ENCODE results near the gene OR2V2. TPM values are rescaled to one million over a fixed set of nuclear protein-coding genes. Genes with fewer than 3 reads are reported as not detected.

OR2V2 gene
- total and polyA plus RNA-seq, 2 experiments from 2014 or later, result not detected

- H3K27ac ChIP-seq, result no peak overlapping the region
These were observed 41.4 kb downstream of the OR2V2 start for GRCh38 chr5:181188700-181189362.

GRCh38 chr5:181189363-181189961 lies 42.1 kb downstream of the OR2V2 start:
- Histone ChIP-seq H3K9me3 (ENCODE audit: low read depth) (no peaks in the 10 kb centered on the region), H3K4me3 (peak overlapping the region; percentile 69), H3K27me3 (peaks cover 15% of the 10 kb centered on the region), H3K36me3 (no peaks in the 10 kb centered on the region), H3K4me1 (ENCODE audit: low read depth) (peaks cover under 1% of the 10 kb centered on the region), H3K27ac (no peak overlapping the region)
- DNase-seq (ENCODE audit: low read depth in 1 of 2, low spot score in 1 of 2), result peak; percentile 31 to 49
- TF ChIP-seq CTCF (IDR thresholded peaks at IDR 0.05; ENCODE audit: low read depth, low read length), result no peak

More at GRCh38 chr5:181188700-181189362, 41.4 kb downstream of the OR2V2 start:
- Histone ChIP-seq H3K27me3 (peaks cover 15% of the 10 kb centered on the region), H3K9me3 (ENCODE audit: low read depth) (no peaks in the 10 kb centered on the region), H3K4me1 (ENCODE audit: low read depth) (no peaks in the 10 kb centered on the region), H3K36me3 (no peaks in the 10 kb centered on the region), H3K4me3 (peak overlapping the region; percentile 69)
- DNase-seq (ENCODE audit: low read depth in 1 of 2, low spot score in 1 of 2), result peak; percentile 68 to 79
- peak; percentile 12 for TF ChIP-seq CTCF (IDR thresholded peaks at IDR 0.05; ENCODE audit: low read depth, low read length)

GRCh38 chr5:181189962-181190710 lies 42.8 kb downstream of the OR2V2 start:
- TF ChIP-seq CTCF (IDR thresholded peaks at IDR 0.05; ENCODE audit: low read depth, low read length), result no peak
- Histone ChIP-seq H3K4me3 (peak overlapping the region; percentile 69), H3K27ac (no peak overlapping the region), H3K27me3 (peaks cover 15% of the 10 kb centered on the region), H3K36me3 (no peaks in the 10 kb centered on the region), H3K9me3 (ENCODE audit: low read depth) (no peaks in the 10 kb centered on the region), H3K4me1 (ENCODE audit: low read depth) (peaks cover 6% of the 10 kb centered on the region)
- peak in 1 of 2 donors; percentile 56 for DNase-seq (ENCODE audit: low read depth in 1 of 2, low spot score in 1 of 2)

- H3K36me3 ChIP-seq, result no peaks in the 10 kb centered on the region
- H3K9me3 ChIP-seq (ENCODE audit: low read depth), result no peaks in the 10 kb centered on the region
- DNase-seq (ENCODE audit: low read depth in 1 of 2, low spot score in 1 of 2), result peak; percentile 60 to 70
- H3K4me1 ChIP-seq (ENCODE audit: low read depth), result peaks cover 6% of the 10 kb centered on the region
- peaks cover 15% of the 10 kb centered on the region for H3K27me3 ChIP-seq
- no peak overlapping the region for H3K27ac ChIP-seq
- TF ChIP-seq CTCF (IDR thresholded peaks at IDR 0.05; ENCODE audit: low read depth, low read length), result peak; percentile 32
- H3K4me3 ChIP-seq, result peak overlapping the region; percentile 69
These were observed 43.5 kb downstream of the OR2V2 start for GRCh38 chr5:181190711-181191525.
